H9 (cell line): ENCODE data around the gene TPCN2. TPM values are rescaled to one million over a fixed set of nuclear protein-coding genes. Genes with fewer than 3 reads are reported as not detected.

Experiments
- DNase-seq: peaks from one replicate; pipeline ENCODE4 v3.0.0-alpha.2; 2017
- H2AFZ ChIP-seq: one replicate; pipeline ENCODE4 v1.6.1; 2013; ENCODE audit warnings: mild to moderate bottlenecking, low read length, control low read depth, moderate library complexity
- H2AK5ac ChIP-seq: 2 replicates; pipeline ENCODE4 v1.6.1; 2013; ENCODE audit warnings: low read length, control low read depth, mixed read lengths; ENCODE audit not compliant: insufficient read length
- H2BK120ac ChIP-seq: one replicate; pipeline ENCODE4 v1.6.1; 2013; ENCODE audit warnings: low read depth, mild to moderate bottlenecking, low read length, control low read depth, inconsistent platforms; ENCODE audit not compliant: poor library complexity, severe bottlenecking
- H2BK12ac ChIP-seq: 2 replicates; pipeline ENCODE4 v1.6.1; 2013; ENCODE audit warnings: low read length, control low read depth, mixed read lengths, low read depth; ENCODE audit not compliant: insufficient read length
- H2BK15ac ChIP-seq: 2 replicates; pipeline ENCODE4 v1.6.1; 2013; ENCODE audit warnings: low read depth, low read length, control low read depth
- H2BK20ac ChIP-seq: one replicate; pipeline ENCODE4 v1.6.1; 2013; ENCODE audit warnings: low read depth, mild to moderate bottlenecking, low read length, control low read depth, inconsistent platforms; ENCODE audit not compliant: poor library complexity, severe bottlenecking
- H2BK5ac ChIP-seq: 2 replicates; pipeline ENCODE4 v1.6.1; 2013; ENCODE audit warnings: low read length, control low read depth, mixed read lengths; ENCODE audit not compliant: insufficient read length
- H3K14ac ChIP-seq: 2 replicates; pipeline ENCODE4 v1.6.1; 2013; ENCODE audit warnings: low read length, control low read depth; ENCODE audit not compliant: insufficient read depth
- H3K18ac ChIP-seq: 2 replicates; pipeline ENCODE4 v1.6.1; 2013; ENCODE audit warnings: low read depth, mild to moderate bottlenecking, mixed read lengths, low read length, control low read depth; ENCODE audit not compliant: insufficient read length
- H3K23ac ChIP-seq: 2 replicates; pipeline ENCODE4 v1.6.1; 2013; ENCODE audit warnings: low read length, control low read depth, mixed read lengths, low read depth; ENCODE audit not compliant: insufficient read length
- H3K23me2 ChIP-seq: 2 replicates; pipeline ENCODE4 v1.6.1; 2013; ENCODE audit warnings: low read depth, mild to moderate bottlenecking, mixed read lengths, low read length, control low read depth; ENCODE audit not compliant: insufficient read length, poor library complexity, severe bottlenecking
- H3K27ac ChIP-seq: 2 replicates; pipeline ENCODE4 v1.5.1; 2013; ENCODE audit warnings: low read length, control low read depth, mixed read lengths, low read depth; ENCODE audit not compliant: insufficient read length
- H3K27me3 ChIP-seq: 2 replicates; pipeline ENCODE4 v1.6.1; 2013; ENCODE audit warnings: low read length, control low read depth, inconsistent platforms; ENCODE audit not compliant: insufficient read depth
- H3K4ac ChIP-seq: 2 replicates; pipeline ENCODE4 v1.6.1; 2013; ENCODE audit warnings: low read depth, mild to moderate bottlenecking, control low read depth, inconsistent platforms, low read length, moderate library complexity
- H3K4me1 ChIP-seq: 2 replicates; pipeline ENCODE4 v1.6.1; 2013; ENCODE audit warnings: low read length, control low read depth, inconsistent platforms; ENCODE audit not compliant: insufficient read depth
- H3K4me2 ChIP-seq: 2 replicates; pipeline ENCODE4 v1.6.1; 2013; ENCODE audit warnings: low read length, control low read depth, mixed read lengths; ENCODE audit not compliant: insufficient read length, insufficient read depth
- H3K56ac ChIP-seq: 2 replicates; pipeline ENCODE4 v1.6.1; 2013; ENCODE audit warnings: low read depth, mild to moderate bottlenecking, mixed read lengths, low read length, control low read depth; ENCODE audit not compliant: insufficient read length
- H3K79me1 ChIP-seq: 2 replicates; pipeline ENCODE4 v1.6.1; 2013; ENCODE audit warnings: low read depth, mild to moderate bottlenecking, moderate library complexity, low read length, control low read depth, inconsistent platforms; ENCODE audit not compliant: insufficient read depth, poor library complexity, severe bottlenecking
- H3K79me2 ChIP-seq: 2 replicates; pipeline ENCODE4 v1.6.1; 2013; ENCODE audit warnings: low read length, control low read depth, inconsistent platforms; ENCODE audit not compliant: insufficient read depth
- H3K9ac ChIP-seq: 2 replicates; pipeline ENCODE4 v1.6.1; 2013; ENCODE audit warnings: low read length, control low read depth, mixed read lengths; ENCODE audit not compliant: insufficient read length; ENCODE audit errors: extremely low read depth
- H3K9me3 ChIP-seq: one replicate; pipeline ENCODE4 v1.6.1; 2013; ENCODE audit warnings: low read depth, low read length, inconsistent platforms; ENCODE audit not compliant: control insufficient read depth
- H3T11ph ChIP-seq: one replicate; pipeline ENCODE4 v1.6.1; 2013; ENCODE audit warnings: mild to moderate bottlenecking, low read length, control low read depth, inconsistent platforms
- H4K20me1 ChIP-seq: one replicate; pipeline ENCODE4 v1.6.1; 2013; ENCODE audit not compliant: control insufficient read depth, insufficient read length, insufficient read depth
- H4K5ac ChIP-seq: 2 replicates; pipeline ENCODE4 v1.6.1; 2013; ENCODE audit warnings: low read depth, mild to moderate bottlenecking, mixed read lengths, low read length, control low read depth; ENCODE audit not compliant: insufficient read length
- H4K8ac ChIP-seq: replicated peaks from 2 replicates; pipeline ENCODE4 v1.6.1; 2013; ENCODE audit warnings: low read length, control low read depth, mixed read lengths, low read depth; ENCODE audit not compliant: insufficient read length
- H4K91ac ChIP-seq: 2 replicates; pipeline ENCODE4 v1.6.1; 2013; ENCODE audit warnings: low read depth, mild to moderate bottlenecking, moderate library complexity, mixed read lengths, low read length, control low read depth; ENCODE audit not compliant: insufficient read length
- H3K27ac Mint-ChIP-seq, 3 experiments: 2 replicates in 2 of 3; 3 replicates in 1 of 3; pipeline ENCODE4 v1.8.0; 2020 to 2021; ENCODE audit warnings: mixed read lengths in 3 of 3, mild to moderate bottlenecking in 1 of 3, moderate library complexity in 1 of 3
- H3K27me3 Mint-ChIP-seq: 2 replicates; pipeline ENCODE4 v1.8.0; 2021; ENCODE audit warnings: low read depth, mild to moderate bottlenecking, moderate library complexity, mixed read lengths
- H3K36me3 Mint-ChIP-seq, 3 experiments: 2 replicates in 2 of 3; 3 replicates in 1 of 3; pipeline ENCODE4 v1.8.0; 2020 to 2021; ENCODE audit warnings: low read depth in 3 of 3, mixed read lengths in 3 of 3; ENCODE audit not compliant: insufficient read depth in 1 of 3
- H3K4me1 Mint-ChIP-seq, 2 experiments: 2 replicates each; pipeline ENCODE4 v1.8.0; 2020; ENCODE audit warnings: mixed read lengths in 2 of 2
- H3K4me3 Mint-ChIP-seq, 2 experiments: 2 replicates in 1 of 2; 3 replicates in 1 of 2; pipeline ENCODE4 v1.8.0; 2020 to 2021; ENCODE audit warnings: mild to moderate bottlenecking in 2 of 2, mixed read lengths in 2 of 2, moderate library complexity in 1 of 2
- H3K9me3 Mint-ChIP-seq, 2 experiments: 2 replicates in 1 of 2; 3 replicates in 1 of 2; pipeline ENCODE4 v1.8.0; 2020; ENCODE audit warnings: mild to moderate bottlenecking in 2 of 2, mixed read lengths in 2 of 2, moderate library complexity in 1 of 2
- CTCF ChIP-seq: fragments of 200-600 bp; sonication (generic); conservative IDR thresholded peaks from 3 replicates; pipeline ENCODE4 v1.8.0; 2021; ENCODE audit warnings: antibody characterized with exemption, mild to moderate bottlenecking
- WGBS: extraction: QIAGEN DNeasy Blood & Tissue Kit; methylation state at CpG from one replicate; pipeline ENCODE4 v1.1.7; 2013; ENCODE audit warnings: missing lambda C conversion rate, low lambda C conversion rate, mixed read lengths; ENCODE audit not compliant: insufficient read length; ENCODE audit errors: extremely low coverage; 5-methylcytosine and 5-hydroxymethylcytosine counted together
- total RNA-seq: library from RNA; stranded (reverse); gene quantifications from 2 replicates; pipeline ENCODE4 v1.2.1, GENCODE V29; 2021

Gene TPCN2
- total RNA-seq, 1 experiment from 2014 or later: 16.8 TPM

- Histone ChIP-seq H3K27me3 (no peaks in the 10 kb centered on the region), H3K79me2 (no peaks in the 10 kb centered on the region), H3K23me2 (no peaks in the 10 kb centered on the region), H3K27ac (no peak overlapping the region), H3K4me1 (no peaks in the 10 kb centered on the region), H4K20me1 (no peaks in the 10 kb centered on the region), H3K4me2 (no peak overlapping the region), H2AFZ (no peak overlapping the region), H3K4ac (no peak overlapping the region), H3K79me1 (no peaks in the 10 kb centered on the region), H2BK120ac (no peak overlapping the region), H3K56ac (no peak overlapping the region), H2BK15ac (no peak overlapping the region), H2BK5ac (no peak overlapping the region), H3T11ph (no peak overlapping the region), H3K9ac (no peak overlapping the region), H3K14ac (no peak overlapping the region; the same call in 1 of the 2 replicates), H3K18ac (no peak overlapping the region), H4K8ac (no peak overlapping the region), H2BK20ac (no peak overlapping the region), H3K9me3 (no peaks in the 10 kb centered on the region), H2AK5ac (no peak overlapping the region), H4K91ac (no peak overlapping the region), H4K5ac (no peak overlapping the region), H3K23ac (no peak overlapping the region), H2BK12ac (no peak overlapping the region)
- H3K27me3 Mint-ChIP-seq: no peaks in the 10 kb centered on the region; the same call in 1 of the 2 replicates
- no peak overlapping the region for H3K27ac Mint-ChIP-seq
- peaks cover 5 to 18% (median 16%) of the 10 kb centered on the region in 3 experiments for H3K36me3 Mint-ChIP-seq
- H3K4me3 Mint-ChIP-seq: no peak overlapping the region
- no peak for TF ChIP-seq CTCF
- WGBS: no CpG with 5 or more reads among the region's 10 CpGs
- H3K9me3 Mint-ChIP-seq: no peaks in the 10 kb centered on the region
- DNase-seq: no peak
- H3K4me1 Mint-ChIP-seq: peaks cover 8 to 32% of the 10 kb centered on the region in 2 experiments
Measured at GRCh38 chr11:69095300-69095699, 46.6 kb downstream of the TPCN2 start.
